Astrocyte of the spinal cord (primary cell): ENCODE results near the gene TJP3.

Experiments used
- DNase-seq: peaks from one replicate; pipeline ENCODE4 v3.0.0; 2011; ENCODE audit warnings: low read depth, low spot score
- H3K4me3 ChIP-seq: 2 replicates; pipeline ENCODE4 v1.5.1; 2011; ENCODE audit warnings: low read depth, mild to moderate bottlenecking, low read length, moderate library complexity
- in situ Hi-C: cut with HindIII; loops from 2 replicates; pipeline ENCODE4 v1.10.0; 2017; ENCODE audit warnings: low sequenced_read_pairs
- TF ChIP-seq, protein P1 (sequence below): IDR thresholded peaks from 2 replicates; pipeline ENCODE4 v1.5.1; 2012; ENCODE audit warnings: low read depth, mild to moderate bottlenecking, low read length, inconsistent platforms

The TJP3 gene

DNA sequence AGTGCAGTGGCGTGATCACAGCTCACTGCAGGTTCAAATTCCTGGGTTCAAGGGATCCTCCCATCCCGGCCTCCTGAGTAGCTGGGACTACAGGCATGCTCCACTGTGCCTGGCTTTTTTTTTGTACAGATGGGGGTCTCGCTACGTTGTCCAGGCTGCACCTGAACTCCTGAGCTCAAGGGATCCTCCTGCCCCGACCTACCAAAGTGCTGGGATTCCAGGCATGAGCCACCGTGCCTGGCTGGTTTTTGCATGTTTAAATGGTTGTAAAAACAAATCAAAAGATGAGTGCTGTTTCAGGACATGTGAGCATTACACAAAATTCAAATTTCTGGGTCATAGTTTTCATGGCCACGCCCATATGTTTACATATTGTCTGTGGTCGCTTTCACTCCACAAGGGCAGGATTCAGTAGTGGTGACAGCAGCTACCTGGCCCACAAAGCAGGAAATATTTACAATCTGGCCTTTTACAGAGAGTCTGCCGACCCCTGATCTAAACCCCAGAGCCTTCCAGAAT lies 72.7 kb downstream of the TJP3 start:
- TF ChIP-seq, protein P1, sequence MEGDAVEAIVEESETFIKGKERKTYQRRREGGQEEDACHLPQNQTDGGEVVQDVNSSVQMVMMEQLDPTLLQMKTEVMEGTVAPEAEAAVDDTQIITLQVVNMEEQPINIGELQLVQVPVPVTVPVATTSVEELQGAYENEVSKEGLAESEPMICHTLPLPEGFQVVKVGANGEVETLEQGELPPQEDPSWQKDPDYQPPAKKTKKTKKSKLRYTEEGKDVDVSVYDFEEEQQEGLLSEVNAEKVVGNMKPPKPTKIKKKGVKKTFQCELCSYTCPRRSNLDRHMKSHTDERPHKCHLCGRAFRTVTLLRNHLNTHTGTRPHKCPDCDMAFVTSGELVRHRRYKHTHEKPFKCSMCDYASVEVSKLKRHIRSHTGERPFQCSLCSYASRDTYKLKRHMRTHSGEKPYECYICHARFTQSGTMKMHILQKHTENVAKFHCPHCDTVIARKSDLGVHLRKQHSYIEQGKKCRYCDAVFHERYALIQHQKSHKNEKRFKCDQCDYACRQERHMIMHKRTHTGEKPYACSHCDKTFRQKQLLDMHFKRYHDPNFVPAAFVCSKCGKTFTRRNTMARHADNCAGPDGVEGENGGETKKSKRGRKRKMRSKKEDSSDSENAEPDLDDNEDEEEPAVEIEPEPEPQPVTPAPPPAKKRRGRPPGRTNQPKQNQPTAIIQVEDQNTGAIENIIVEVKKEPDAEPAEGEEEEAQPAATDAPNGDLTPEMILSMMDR: no peak
- no peak for DNase-seq
- H3K4me3 ChIP-seq: no peak overlapping the region
- in situ Hi-C loops: no loop called here

DNA sequence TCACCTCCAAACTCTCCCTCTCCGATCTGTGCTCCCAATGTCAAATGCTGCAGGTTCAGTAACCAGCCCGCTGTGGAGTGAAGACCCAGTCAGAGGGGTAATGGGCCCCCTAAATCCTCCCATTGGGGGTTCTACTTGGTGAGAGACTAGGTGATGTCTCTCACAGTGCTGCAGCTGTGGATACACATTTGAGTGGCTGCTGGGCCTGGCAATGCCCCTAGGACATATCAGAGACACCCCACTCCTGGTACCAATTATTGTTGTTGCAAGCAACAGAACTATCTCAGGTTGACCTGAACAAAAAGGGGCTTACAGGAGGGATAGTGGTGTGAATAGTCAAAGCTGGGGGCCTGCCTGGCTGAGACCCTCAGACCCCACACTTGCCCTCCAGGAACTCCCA lies 73.4 kb downstream of the TJP3 start:
- TF ChIP-seq, protein P1: no peak
- no peak overlapping the region for H3K4me3 ChIP-seq
- in situ Hi-C loops: no loop called here
- no peak for DNase-seq

DNA sequence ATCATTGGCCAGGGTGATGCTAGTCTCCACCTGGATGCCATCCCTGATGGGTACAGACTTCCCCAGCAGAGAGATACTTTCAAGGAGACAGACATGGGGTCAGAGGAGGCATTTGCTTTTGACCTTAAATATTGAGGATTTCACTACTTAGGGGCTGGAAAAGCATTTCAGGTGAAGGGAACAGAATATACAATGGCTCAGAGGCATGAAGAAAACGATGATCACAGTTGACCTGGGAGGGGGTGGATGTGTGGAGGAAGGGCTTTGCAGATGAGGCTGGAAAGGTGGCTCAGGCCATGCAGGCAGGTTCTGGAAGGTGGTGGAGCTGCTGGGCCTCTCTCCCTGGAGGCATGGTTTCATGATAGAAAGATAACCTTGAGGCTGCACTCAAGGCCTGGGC lies 74.1 kb downstream of the TJP3 start:
- TF ChIP-seq, protein P1: no peak
- in situ Hi-C loops: no loop called here
- no peak overlapping the region for H3K4me3 ChIP-seq
- no peak for DNase-seq

DNA sequence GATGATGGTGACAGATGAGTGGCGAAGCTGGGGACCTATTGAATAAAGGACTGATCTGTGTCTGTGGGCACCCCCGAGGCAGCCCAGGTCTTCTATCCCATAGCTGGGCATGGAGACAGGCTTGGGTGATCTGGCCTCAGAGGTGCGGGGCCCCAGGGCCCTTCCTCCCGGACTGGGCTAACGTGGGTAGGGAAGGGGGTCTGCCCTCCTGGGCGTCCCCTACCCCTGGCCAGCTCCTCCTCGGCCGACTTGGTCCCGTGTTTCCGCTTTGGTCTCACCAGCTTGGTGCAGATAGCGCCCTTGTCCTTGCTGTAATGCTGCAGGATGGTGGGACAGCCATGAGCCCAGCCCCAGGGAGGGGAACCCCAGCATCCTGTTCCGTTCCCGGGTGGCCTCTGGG lies 74.7 kb downstream of the TJP3 start:
- no peak for DNase-seq
- TF ChIP-seq, protein P1: no peak
- in situ Hi-C loops: no loop called here
- no peak overlapping the region for H3K4me3 ChIP-seq

DNA sequence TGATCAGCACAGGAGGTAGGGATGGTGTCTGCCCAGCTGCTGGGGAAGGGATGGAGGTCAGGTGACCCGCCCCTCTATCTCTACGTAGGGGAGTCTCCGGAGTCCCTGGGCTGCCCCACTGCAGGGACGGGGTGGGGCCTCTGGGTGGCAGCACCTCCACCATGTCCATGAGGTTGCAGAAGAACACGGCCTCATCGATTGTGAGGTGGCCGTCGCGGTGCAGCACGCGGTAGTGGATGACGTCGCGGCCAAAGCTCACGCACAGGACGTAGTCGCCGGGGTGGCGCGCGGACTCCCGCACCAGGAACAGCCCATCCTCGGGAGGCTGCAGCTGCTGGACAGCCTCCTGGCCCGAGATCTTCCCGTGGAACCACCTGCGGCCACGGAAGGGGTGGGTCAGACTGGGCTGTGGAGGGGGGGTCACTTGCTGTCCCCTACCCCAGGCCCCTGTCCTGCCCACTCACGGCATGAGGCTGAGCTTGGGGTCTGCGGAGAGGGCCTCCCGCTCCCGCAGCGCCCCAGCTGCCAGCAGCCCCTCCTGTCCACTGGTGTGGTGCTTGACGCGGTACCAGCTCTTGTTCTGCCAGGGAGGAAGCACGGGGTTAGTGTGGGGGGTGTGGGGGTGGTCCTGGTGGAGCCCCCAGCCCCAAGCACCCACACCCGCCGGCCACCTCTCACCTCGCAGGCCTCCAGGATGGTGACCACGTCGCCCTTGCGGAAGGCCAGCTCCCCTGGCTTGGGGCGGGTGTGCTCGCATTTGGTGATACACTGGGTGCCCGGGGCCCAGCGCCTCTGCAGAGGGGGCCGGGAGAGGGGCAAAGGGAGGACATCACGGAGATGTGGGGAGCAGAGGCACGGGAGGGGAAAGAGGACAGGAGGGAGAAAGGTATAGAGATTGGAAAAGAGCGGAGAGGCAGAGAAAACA lies 75.7 kb downstream of the TJP3 start:
- no peak for DNase-seq
- TF ChIP-seq, protein P1: peak; percentile 15
- in situ Hi-C loops: no loop called here
- H3K4me3 ChIP-seq: no peak overlapping the region

DNA sequence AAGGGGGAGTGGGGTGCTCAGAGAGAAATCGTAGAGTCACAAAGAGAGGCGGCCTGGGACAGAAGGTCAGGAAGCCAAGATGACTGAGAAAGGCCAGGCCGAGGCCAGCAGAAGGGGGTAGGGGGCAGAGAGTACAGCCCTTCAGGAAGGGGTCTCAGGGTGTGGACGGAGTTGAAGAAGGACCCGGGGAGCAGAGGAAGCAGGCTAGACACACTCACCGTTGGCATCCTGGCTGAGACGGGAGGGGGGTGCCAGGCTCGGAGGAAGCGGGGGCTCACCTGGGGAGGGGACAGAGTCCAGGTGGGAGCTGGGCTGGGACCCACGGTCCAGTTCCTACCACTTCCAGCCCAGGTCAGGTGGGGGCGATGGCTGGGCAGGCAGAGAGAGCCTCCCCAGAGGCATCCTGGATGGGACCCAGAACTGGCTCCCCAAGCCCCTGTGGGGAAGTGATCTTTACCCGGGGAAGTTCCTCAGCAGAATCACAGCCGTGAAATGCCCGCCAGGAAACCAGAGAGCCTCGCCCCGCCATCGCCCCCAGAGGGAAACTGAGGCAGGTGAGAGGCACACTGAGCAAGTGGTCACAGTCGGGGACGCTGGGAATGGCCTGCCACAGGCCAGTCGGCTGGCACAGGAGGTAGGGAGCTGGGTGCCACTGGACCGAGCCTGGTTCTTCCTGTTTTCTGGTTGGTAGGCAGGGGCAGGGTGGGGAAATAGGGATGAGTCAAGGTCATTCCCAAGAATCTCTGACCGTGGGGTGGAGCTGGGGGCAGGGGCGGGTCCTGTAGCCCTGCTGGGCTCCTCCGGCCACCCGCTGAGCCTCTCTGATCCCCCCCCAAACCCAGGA lies 76.6 kb downstream of the TJP3 start:
- TF ChIP-seq, protein P1: no peak
- H3K4me3 ChIP-seq: no peak overlapping the region
- no peak for DNase-seq
- in situ Hi-C loops: no loop called here
